ENCODE results near the gene RAB34. TPM values are rescaled to one million over a fixed set of nuclear protein-coding genes. Genes with fewer than 3 reads are reported as not detected.

Gene RAB34
- total and polyA plus RNA-seq, 2 donors (not counting 3 experiments of a cell fraction or from before 2014, with no cell fraction given) = 62.3 to 113 TPM

GRCh38 chr17:28705074-28705659 is 12.5 kb downstream of the RAB34 start:
- intact Hi-C loops (cut with micrococcal nuclease) (no loop called here), dilution Hi-C loops (cut with MboI; ENCODE audit: extremely low pct_ligation_motif_present, low sequenced_read_pairs) (no loop called here)
- Histone ChIP-seq H3K36me3 (ENCODE audit: control insufficient read depth in 2 of 2, extremely low read depth in 1 of 2, insufficient read depth in 2 of 2, low read length in 2 of 2) (peaks cover 13 to 41% of the 10 kb centered on the region in 2 experiments), H2AFZ (ENCODE audit: low read depth, low read length) (no peak overlapping the region), H3K4me3 (replicated peaks in 1 of 3; ENCODE audit: insufficient read depth in 1 of 3, low read depth in 1 of 3, low read length in 3 of 3) (no peak overlapping the region), H3K79me2 (ENCODE audit: control insufficient read depth, insufficient read depth, low read length) (no peaks in the 10 kb centered on the region), H3K4me1 (ENCODE audit: control insufficient read depth, extremely low read depth, insufficient read depth, low read length) (no peaks in the 10 kb centered on the region), H3K27me3 (ENCODE audit: control insufficient read depth in 2 of 2, insufficient read depth in 2 of 2, low read length in 2 of 2) (no peaks in the 10 kb centered on the region), H3K4me2 (ENCODE audit: insufficient read depth, low read length) (no peak overlapping the region), H4K20me1 (replicated peaks; ENCODE audit: control insufficient read depth, extremely low read depth, insufficient read depth, low read length) (no peaks in the 10 kb centered on the region), H3K9ac (replicated peaks; ENCODE audit: extremely low read depth, insufficient read depth, low read length) (no peak overlapping the region), H3K9me1 (replicated peaks; ENCODE audit: control insufficient read depth, extremely low read depth, insufficient read depth, low read length) (no peaks in the 10 kb centered on the region), H3K27ac (ENCODE audit: insufficient read depth, low read depth, low read length) (no peak overlapping the region), H3K9me3 (replicated peaks; ENCODE audit: control insufficient read depth, insufficient read depth, low read length) (no peaks in the 10 kb centered on the region)
- ChIA-PET POLR2A (no interaction called here), CTCF (interaction anchor here (1.9 kb wide), 1 partner anchor 58 kb away, joined by 6 read pairs; no protein-coding TSS in a partner anchor)
- no peak for DNase-seq (ENCODE audit: low read depth, low spot score)
- TF ChIP-seq JUN (IDR thresholded peaks at IDR 0.05; ENCODE audit: borderline replicate concordance, insufficient read depth, insufficient read length, low read depth) (no peak), MAX (IDR thresholded peaks at IDR 0.05; ENCODE audit: insufficient read depth, insufficient read length) (no peak), GATA2 (IDR thresholded peaks at IDR 0.05; ENCODE audit: insufficient read depth, insufficient read length, low read depth, low read length) (no peak), POLR2AphosphoS5 (IDR thresholded peaks at IDR 0.05; ENCODE audit: insufficient read depth, low read depth, low read length) (no peak)
- BruUV-seq (replicated peaks) = no TSS peak
- FAIRE-seq = no peak

GRCh38 chr17:28704219-28704858 is 13.3 kb downstream of the RAB34 start:
- Histone ChIP-seq H2AFZ (ENCODE audit: low read depth, low read length) (no peak overlapping the region), H3K4me2 (ENCODE audit: insufficient read depth, low read length) (no peak overlapping the region), H3K27ac (ENCODE audit: insufficient read depth, low read depth, low read length) (no peak overlapping the region), H3K79me2 (ENCODE audit: control insufficient read depth, insufficient read depth, low read length) (no peaks in the 10 kb centered on the region), H3K4me3 (replicated peaks in 1 of 3; ENCODE audit: insufficient read depth in 1 of 3, low read depth in 1 of 3, low read length in 3 of 3) (no peak overlapping the region), H3K4me1 (ENCODE audit: control insufficient read depth, extremely low read depth, insufficient read depth, low read length) (no peaks in the 10 kb centered on the region), H3K9ac (replicated peaks; ENCODE audit: extremely low read depth, insufficient read depth, low read length) (no peak overlapping the region), H3K27me3 (ENCODE audit: control insufficient read depth in 2 of 2, insufficient read depth in 2 of 2, low read length in 2 of 2) (no peaks in the 10 kb centered on the region), H3K36me3 (ENCODE audit: control insufficient read depth in 2 of 2, extremely low read depth in 1 of 2, insufficient read depth in 2 of 2, low read length in 2 of 2) (peaks cover 13 to 48% of the 10 kb centered on the region in 2 experiments), H3K9me3 (replicated peaks; ENCODE audit: control insufficient read depth, insufficient read depth, low read length) (no peaks in the 10 kb centered on the region), H3K9me1 (replicated peaks; ENCODE audit: control insufficient read depth, extremely low read depth, insufficient read depth, low read length) (no peaks in the 10 kb centered on the region), H4K20me1 (replicated peaks; ENCODE audit: control insufficient read depth, extremely low read depth, insufficient read depth, low read length) (no peaks in the 10 kb centered on the region)
- FAIRE-seq = no peak
- dilution Hi-C loops (cut with MboI; ENCODE audit: extremely low pct_ligation_motif_present, low sequenced_read_pairs) = no loop called here
- TF ChIP-seq MAX (IDR thresholded peaks at IDR 0.05; ENCODE audit: insufficient read depth, insufficient read length) = no peak
- no peak for TF ChIP-seq CTCF (IDR thresholded peaks at IDR 0.05; ENCODE audit: extremely low read depth in 1 of 2, insufficient read depth in 1 of 2, low read depth in 1 of 2, low read length in 2 of 2)
- no peak for TF ChIP-seq MYC (IDR thresholded peaks at IDR 0.05; ENCODE audit: low read depth, low read length)
- no peak for TF ChIP-seq GATA2 (IDR thresholded peaks at IDR 0.05; ENCODE audit: insufficient read depth, insufficient read length, low read depth, low read length)
- no peak for TF ChIP-seq POLR2A (IDR thresholded peaks at IDR 0.05; ENCODE audit: low read depth, low read length)
- TF ChIP-seq JUN (IDR thresholded peaks at IDR 0.05; ENCODE audit: borderline replicate concordance, insufficient read depth, insufficient read length, low read depth) = no peak
- CTCF ChIA-PET = interaction anchor here (1.9 kb wide), 1 partner anchor 57 kb away, joined by 6 read pairs; no protein-coding TSS in a partner anchor
- intact Hi-C loops (cut with micrococcal nuclease) = no loop called here
- POLR2A ChIA-PET = no interaction called here
- DNase-seq (ENCODE audit: low read depth, low spot score) = no peak
- BruUV-seq (replicated peaks) = no TSS peak

All from endothelial cell of umbilical vein (primary cell).